Measurements from ENCODE around the gene OR2V1.
"Not testable (repeated sequence)": the region's sequence is repeated elsewhere in the genome, so short reads cannot be mapped to it uniquely, and the experiment has no call there.

Gene OR2V1

GRCh38 chr5:181101930-181102674 is 28.9 kb downstream of the OR2V1 start:
- DNase-seq, result not testable (repeated sequence)

GRCh38 chr5:181101030-181101641 is 29.8 kb downstream of the OR2V1 start:
- DNase-seq, result not testable (repeated sequence)

DNA sequence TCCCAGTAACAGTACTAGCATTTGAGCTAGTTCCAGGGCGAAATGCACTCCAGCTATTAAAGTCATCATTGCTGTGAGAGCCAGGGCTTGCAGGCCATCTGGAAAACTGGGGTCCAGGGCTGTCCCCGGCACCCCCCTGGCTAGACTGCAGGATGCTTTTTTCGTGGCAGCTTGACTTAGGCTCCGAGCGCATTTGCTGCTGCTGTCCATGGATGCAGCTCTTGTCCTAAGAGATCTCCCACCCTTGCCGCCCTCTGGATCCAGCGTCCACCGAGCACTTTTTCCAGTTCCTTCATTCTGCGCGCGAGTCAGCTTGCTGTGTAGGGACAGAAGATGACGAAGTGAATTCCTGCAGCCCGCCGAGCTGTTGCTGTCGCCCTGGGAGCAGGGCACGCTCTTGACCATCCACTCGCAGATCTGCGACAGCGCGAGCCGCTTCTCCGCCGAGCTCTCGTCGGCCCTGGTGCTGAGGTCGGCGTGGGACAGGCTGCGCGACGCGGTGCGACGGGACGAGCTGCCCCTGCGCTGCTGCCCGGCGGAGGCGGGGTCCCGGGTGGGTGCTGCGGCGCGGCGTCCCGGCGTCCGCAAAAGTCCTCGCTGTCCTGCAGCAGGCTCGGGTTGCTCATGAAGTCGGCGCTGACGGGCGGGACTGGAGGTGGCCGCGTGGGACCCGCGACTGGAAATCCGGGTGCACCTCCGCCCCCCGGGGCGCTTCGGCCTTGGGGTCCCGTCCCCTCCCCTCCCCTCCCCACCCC is 30.7 kb downstream of the OR2V1 start:
- DNase-seq, result no peak

GRCh38 chr5:181099602-181100086 is 31.3 kb downstream of the OR2V1 start:
- no peak for DNase-seq

- DNase-seq, result no peak
Observed at GRCh38 chr5:181098762-181099601, 32.0 kb downstream of the OR2V1 start.

GRCh38 chr5:181097759-181098491 is 33.0 kb downstream of the OR2V1 start:
- not testable (repeated sequence) for DNase-seq

DNA sequence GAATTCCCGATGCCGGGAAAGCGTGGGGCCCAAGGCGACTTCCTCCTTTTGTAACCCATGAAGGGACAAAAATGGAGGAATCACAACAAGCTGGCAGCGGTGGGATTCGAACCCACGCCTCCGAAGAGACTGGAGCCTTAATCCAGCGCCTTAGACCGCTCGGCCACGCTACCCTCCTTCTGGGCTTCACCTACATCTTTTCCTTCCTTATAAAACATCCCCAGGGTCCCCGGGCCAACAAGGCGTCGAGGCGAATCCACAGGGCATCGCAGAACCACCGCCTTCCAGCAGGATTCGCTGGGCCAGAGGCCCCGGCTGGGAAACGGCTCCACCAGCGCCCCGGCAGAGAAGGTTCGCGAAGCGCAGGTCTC is 33.6 kb downstream of the OR2V1 start:
- not testable (repeated sequence) for DNase-seq

- DNase-seq, result not testable (repeated sequence)
Observed at GRCh38 chr5:181096721-181097382, 34.1 kb downstream of the OR2V1 start.

GRCh38 chr5:181095162-181095561 is 35.8 kb downstream of the OR2V1 start:
- DNase-seq, result not testable (repeated sequence)

DNA sequence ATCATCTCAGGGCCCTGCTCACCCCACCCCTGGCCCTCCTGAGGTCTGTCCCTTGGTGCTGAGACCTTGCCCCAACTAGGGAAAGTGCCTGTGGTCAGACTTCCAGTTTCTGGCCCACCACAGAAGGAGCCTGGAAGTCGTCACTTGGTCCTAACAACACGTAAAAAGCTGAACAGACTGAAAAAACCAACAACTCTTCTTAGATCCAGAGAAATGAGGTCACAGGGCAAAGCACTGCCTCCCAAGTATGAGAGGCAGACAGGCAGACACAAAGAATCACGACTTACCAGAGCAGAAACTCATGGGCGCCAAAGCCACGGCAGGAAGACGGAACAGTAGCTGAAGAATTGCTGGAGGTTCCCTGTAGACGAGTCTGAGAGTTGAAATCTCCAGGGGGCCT is 38.5 kb downstream of the OR2V1 start:
- no peak for DNase-seq

- no peak for DNase-seq
Observed at GRCh38 chr5:181088289-181088688, 42.7 kb downstream of the OR2V1 start.

DNA sequence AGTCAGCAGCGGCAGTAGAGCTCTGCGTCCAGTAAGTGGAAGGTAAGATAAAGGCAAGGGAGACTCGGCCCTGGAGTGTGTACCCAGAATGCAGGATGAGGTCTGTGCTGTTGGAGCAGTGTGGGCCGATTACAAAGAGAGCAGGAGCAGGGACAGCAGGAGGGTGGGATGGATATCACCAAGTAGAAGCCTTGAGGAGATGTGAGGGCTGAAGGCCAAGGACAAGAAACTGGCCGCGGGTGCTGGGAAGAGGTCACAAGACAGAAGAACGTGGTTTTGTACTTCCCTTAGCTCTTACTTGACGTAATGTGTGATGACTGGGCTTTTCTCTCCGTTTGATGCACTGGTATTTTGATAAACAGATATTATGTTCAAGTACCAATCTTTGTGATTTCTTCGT is 43.7 kb downstream of the OR2V1 start:
- no peak for DNase-seq

- no peak for DNase-seq
Observed at GRCh38 chr5:181086884-181087205, 44.1 kb downstream of the OR2V1 start.

GRCh38 chr5:181086026-181086883 is 44.7 kb downstream of the OR2V1 start:
- DNase-seq, result no peak

DNA sequence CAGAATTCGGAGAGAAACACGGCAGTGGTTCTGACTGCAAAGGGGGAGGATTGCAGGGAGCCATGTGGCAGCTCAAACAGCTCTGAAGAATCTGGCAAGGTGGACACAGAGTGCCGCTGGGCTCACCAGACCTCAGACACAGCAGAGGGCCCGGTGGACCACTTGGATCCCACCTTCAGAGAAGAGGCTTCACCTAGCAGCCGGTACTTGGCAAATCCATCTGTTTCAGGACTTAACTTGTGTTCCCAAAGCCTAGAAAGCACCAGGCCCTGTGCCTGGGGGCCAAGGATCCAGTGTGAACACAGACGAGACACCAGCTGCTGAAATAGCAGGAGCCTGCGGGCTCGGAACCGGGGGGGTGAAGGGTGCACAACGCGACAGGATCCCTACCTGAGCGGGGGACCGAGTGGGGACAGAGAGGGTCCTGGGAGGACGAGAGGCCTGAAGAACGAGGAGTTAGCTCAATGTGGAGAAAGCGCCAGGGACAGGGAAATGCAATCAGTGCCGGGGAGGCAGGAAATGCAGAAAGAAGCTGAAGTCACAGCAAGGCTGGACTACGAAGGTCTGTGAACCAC is 46.3 kb downstream of the OR2V1 start:
- no peak for DNase-seq

DNA sequence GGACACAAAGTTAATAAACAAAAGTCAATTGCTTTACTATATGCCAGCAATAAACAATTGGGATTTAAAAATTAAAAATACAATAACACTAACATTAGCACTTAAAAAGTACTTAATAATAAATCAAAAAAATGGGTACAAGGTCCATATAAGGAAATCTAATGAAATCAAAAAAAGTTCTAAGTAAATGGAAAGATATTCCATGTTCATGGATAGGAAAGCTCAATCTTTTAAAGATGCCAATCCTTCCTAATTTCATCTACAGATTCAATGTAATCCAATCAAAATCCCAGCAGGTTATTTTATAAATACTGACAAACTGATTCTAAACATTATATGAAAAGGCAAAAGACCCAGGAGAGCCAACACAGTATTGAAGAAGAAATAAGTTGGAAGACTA is 49.0 kb downstream of the OR2V1 start:
- no peak for DNase-seq

DNA sequence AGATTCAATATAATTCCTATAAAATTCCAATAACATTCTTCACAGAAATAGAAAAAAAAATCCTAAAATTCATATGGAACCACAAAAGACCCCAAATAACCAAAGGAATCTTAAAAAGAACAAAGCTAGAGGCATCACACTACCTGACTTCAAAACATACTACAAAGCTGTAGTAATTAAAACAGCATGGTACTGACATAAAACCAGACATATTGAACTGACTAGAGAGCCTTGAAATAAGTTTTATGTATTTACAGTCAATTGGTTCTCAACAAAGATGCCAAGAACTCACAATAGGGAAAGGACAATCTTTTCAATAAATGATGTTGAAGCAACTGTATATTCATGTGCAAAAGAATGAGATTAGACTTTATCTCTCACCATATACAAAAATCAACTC is 54.0 kb downstream of the OR2V1 start:
- no peak for DNase-seq
